ENCODE results near the gene RIN2.

The RIN2 gene

GRCh38 chr20:19758133-19758500, at the start of gene RIN2:
RIN2 (plus strand) TSS chr20:19758258; CDS start chr20:19889602, 131,344 bp downstream.
- no peak for DNase-seq

GRCh38 chr20:19709635-19710335, 48.3 kb upstream of the RIN2 start:
- DNase-seq: no peak

GRCh38 chr20:19710336-19711120, 47.5 kb upstream of the RIN2 start:
- no peak for DNase-seq

- DNase-seq: no peak
Measured at GRCh38 chr20:19711126-19711525, 46.9 kb upstream of the RIN2 start.

GRCh38 chr20:19712721-19713260, 45.3 kb upstream of the RIN2 start:
- DNase-seq: no peak

GRCh38 chr20:19713822-19714578, 44.1 kb upstream of the RIN2 start:
- DNase-seq: no peak

- no peak for DNase-seq
Measured at GRCh38 chr20:19714579-19714840, 43.5 kb upstream of the RIN2 start.

GRCh38 chr20:19715986-19716385, 42.1 kb upstream of the RIN2 start:
- no peak for DNase-seq

- no peak for DNase-seq
Measured at GRCh38 chr20:19718880-19719279, 39.2 kb upstream of the RIN2 start.

GRCh38 chr20:19720991-19721390, 37.1 kb upstream of the RIN2 start:
- DNase-seq: no peak

- no peak for DNase-seq
Measured at GRCh38 chr20:19723051-19723450, 35.0 kb upstream of the RIN2 start.

- DNase-seq: no peak
Measured at GRCh38 chr20:19723813-19724430, 34.1 kb upstream of the RIN2 start.

- DNase-seq: no peak
Measured at GRCh38 chr20:19725373-19725772, 32.7 kb upstream of the RIN2 start.

- no peak for DNase-seq
Measured at GRCh38 chr20:19725814-19726525, 32.1 kb upstream of the RIN2 start.

- DNase-seq: no peak
Measured at GRCh38 chr20:19727251-19727847, 30.7 kb upstream of the RIN2 start.

GRCh38 chr20:19729672-19730071, 28.4 kb upstream of the RIN2 start:
- DNase-seq: no peak

- no peak for DNase-seq
Measured at GRCh38 chr20:19730706-19731105, 27.4 kb upstream of the RIN2 start.

GRCh38 chr20:19734811-19735210, 23.2 kb upstream of the RIN2 start:
- no peak for DNase-seq

- no peak for DNase-seq
Measured at GRCh38 chr20:19735446-19735845, 22.6 kb upstream of the RIN2 start.

GRCh38 chr20:19737025-19737424, 21.0 kb upstream of the RIN2 start:
- DNase-seq: no peak

GRCh38 chr20:19738951-19739350, 19.1 kb upstream of the RIN2 start:
- DNase-seq: no peak

GRCh38 chr20:19739351-19739750, 18.7 kb upstream of the RIN2 start:
- no peak for DNase-seq
